DMS53 treated with DMSO at 0.1 percent for 48 hours (cell line): ENCODE results near the gene RBM33.

ENCODE experiments used
- DNase-seq: peaks from one replicate; lab custom pipeline; 2025; ENCODE audit not compliant: unreplicated experiment; lab: John Stamatoyannopoulos, UW

The RBM33 gene

GRCh38 chr7:155722118-155722517 is 77.7 kb downstream of the RBM33 start:
- DNase-seq: no peak

- no peak for DNase-seq
Observed at GRCh38 chr7:155722936-155723335, 78.5 kb downstream of the RBM33 start.

GRCh38 chr7:155724327-155725005 is 80.0 kb downstream of the RBM33 start:
- DNase-seq: no peak

GRCh38 chr7:155725006-155725355 is 80.5 kb downstream of the RBM33 start:
- no peak for DNase-seq

GRCh38 chr7:155727616-155728015 is 83.2 kb downstream of the RBM33 start:
- no peak for DNase-seq

GRCh38 chr7:155728116-155728515 is 83.7 kb downstream of the RBM33 start:
- no peak for DNase-seq

- DNase-seq: no peak
Observed at GRCh38 chr7:155729847-155730246, 85.4 kb downstream of the RBM33 start.

- DNase-seq: no peak
Observed at GRCh38 chr7:155731380-155731779, 86.9 kb downstream of the RBM33 start.

GRCh38 chr7:155731871-155732270 is 87.4 kb downstream of the RBM33 start:
- no peak for DNase-seq

- no peak for DNase-seq
Observed at GRCh38 chr7:155732286-155732685, 87.8 kb downstream of the RBM33 start.

GRCh38 chr7:155733582-155734444 is 89.4 kb downstream of the RBM33 start:
- DNase-seq: no peak

GRCh38 chr7:155734445-155734809 is 90.0 kb downstream of the RBM33 start:
- DNase-seq: no peak

- no peak for DNase-seq
Observed at GRCh38 chr7:155735442-155736115, 91.1 kb downstream of the RBM33 start.

GRCh38 chr7:155737590-155737989 is 93.1 kb downstream of the RBM33 start:
- no peak for DNase-seq

GRCh38 chr7:155738104-155738503 is 93.6 kb downstream of the RBM33 start:
- no peak for DNase-seq

- DNase-seq: peak; percentile 66
Observed at GRCh38 chr7:155738652-155739537, 94.4 kb downstream of the RBM33 start.

- DNase-seq: no peak
Observed at GRCh38 chr7:155739538-155740143, 95.2 kb downstream of the RBM33 start.

GRCh38 chr7:155741082-155741481 is 96.6 kb downstream of the RBM33 start:
- DNase-seq: no peak

- DNase-seq: no peak
Observed at GRCh38 chr7:155741805-155742204, 97.3 kb downstream of the RBM33 start.

- DNase-seq: no peak
Observed at GRCh38 chr7:155743177-155743576, 98.7 kb downstream of the RBM33 start.
